BJ (cell line): ENCODE results near the gene HEXIM2. TPM values are rescaled to one million over a fixed set of nuclear protein-coding genes. Genes with fewer than 3 reads are reported as not detected.
A peak's percentile ranks its signal among the peaks of the same experiment; 100 is the strongest.

Source experiments
- CTCF ChIA-PET: fragments of 350-600 bp; formaldehyde crosslinking; extraction: SDS; loops from one replicate; lab custom pipeline; 2021; ENCODE audit warnings: antibody characterized with exemption, inconsistent platforms; lab: Yijun Ruan, JAX
- POLR2A ChIA-PET: fragments of 300-600 bp; sonication (Branson Sonifier 250); formaldehyde crosslinking; extraction: SDS; loops from one replicate; lab custom pipeline; 2021; ENCODE audit warnings: antibody characterized with exemption; lab: Charles Lee
- DNase-seq: peaks from one replicate; pipeline ENCODE4 v3.0.0-alpha.2; 2011; ENCODE audit warnings: low read depth
- H3K27me3 ChIP-seq: 2 replicates; pipeline ENCODE4 v1.6.0; 2011; ENCODE audit warnings: low read length; ENCODE audit not compliant: control insufficient read depth, insufficient read depth
- H3K36me3 ChIP-seq: 2 replicates; pipeline ENCODE4 v1.5.1; 2011; ENCODE audit warnings: low read length; ENCODE audit not compliant: control insufficient read depth, insufficient read depth
- H3K4me3 ChIP-seq: 2 replicates; pipeline ENCODE4 v1.5.1; 2011; ENCODE audit warnings: low read depth, mild to moderate bottlenecking, control low read depth, low read length
- polyA plus RNA-seq: library from polyadenylated mRNA; depleted of rRNA; stranded (reverse); fragments of >200 nt; gene quantifications from 2 replicates; pipeline ENCODE4 v1.2.3, GENCODE V29; 2011
- TF ChIP-seq, protein P1 (sequence below): IDR thresholded peaks from 2 replicates; pipeline ENCODE4 v1.5.1; 2011; ENCODE audit warnings: low read depth, mild to moderate bottlenecking, control low read depth, inconsistent platforms, low read length, moderate library complexity; ENCODE audit not compliant: insufficient read depth

The HEXIM2 gene
- polyA plus RNA-seq, 1 experiment = 6.3 TPM

- Histone ChIP-seq H3K4me3 (peak overlapping the region; percentile 58), H3K27me3 (no peaks in the 10 kb centered on the region), H3K36me3 (no peaks in the 10 kb centered on the region; the same call in 1 of the 2 replicates)
- POLR2A ChIA-PET = interaction anchor here (0.5 to 5.2 kb wide), 2 partner anchors 14 to 51 kb away, joined by 3 to 66 read pairs; partner anchors contain the start of gene HEXIM2
- DNase-seq = peak; percentile 82
- CTCF ChIA-PET = interaction anchor here (0.7 to 8.4 kb wide), 5 partner anchors 12 to 54 kb away, joined by 3 to 210 read pairs (median 62); partner anchors contain the start of genes ACBD4 and PLCD3
- TF ChIP-seq, protein P1, sequence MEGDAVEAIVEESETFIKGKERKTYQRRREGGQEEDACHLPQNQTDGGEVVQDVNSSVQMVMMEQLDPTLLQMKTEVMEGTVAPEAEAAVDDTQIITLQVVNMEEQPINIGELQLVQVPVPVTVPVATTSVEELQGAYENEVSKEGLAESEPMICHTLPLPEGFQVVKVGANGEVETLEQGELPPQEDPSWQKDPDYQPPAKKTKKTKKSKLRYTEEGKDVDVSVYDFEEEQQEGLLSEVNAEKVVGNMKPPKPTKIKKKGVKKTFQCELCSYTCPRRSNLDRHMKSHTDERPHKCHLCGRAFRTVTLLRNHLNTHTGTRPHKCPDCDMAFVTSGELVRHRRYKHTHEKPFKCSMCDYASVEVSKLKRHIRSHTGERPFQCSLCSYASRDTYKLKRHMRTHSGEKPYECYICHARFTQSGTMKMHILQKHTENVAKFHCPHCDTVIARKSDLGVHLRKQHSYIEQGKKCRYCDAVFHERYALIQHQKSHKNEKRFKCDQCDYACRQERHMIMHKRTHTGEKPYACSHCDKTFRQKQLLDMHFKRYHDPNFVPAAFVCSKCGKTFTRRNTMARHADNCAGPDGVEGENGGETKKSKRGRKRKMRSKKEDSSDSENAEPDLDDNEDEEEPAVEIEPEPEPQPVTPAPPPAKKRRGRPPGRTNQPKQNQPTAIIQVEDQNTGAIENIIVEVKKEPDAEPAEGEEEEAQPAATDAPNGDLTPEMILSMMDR = no peak
Measured at GRCh38 chr17:45146890-45147580, 14.6 kb upstream of the HEXIM2 start.

DNA sequence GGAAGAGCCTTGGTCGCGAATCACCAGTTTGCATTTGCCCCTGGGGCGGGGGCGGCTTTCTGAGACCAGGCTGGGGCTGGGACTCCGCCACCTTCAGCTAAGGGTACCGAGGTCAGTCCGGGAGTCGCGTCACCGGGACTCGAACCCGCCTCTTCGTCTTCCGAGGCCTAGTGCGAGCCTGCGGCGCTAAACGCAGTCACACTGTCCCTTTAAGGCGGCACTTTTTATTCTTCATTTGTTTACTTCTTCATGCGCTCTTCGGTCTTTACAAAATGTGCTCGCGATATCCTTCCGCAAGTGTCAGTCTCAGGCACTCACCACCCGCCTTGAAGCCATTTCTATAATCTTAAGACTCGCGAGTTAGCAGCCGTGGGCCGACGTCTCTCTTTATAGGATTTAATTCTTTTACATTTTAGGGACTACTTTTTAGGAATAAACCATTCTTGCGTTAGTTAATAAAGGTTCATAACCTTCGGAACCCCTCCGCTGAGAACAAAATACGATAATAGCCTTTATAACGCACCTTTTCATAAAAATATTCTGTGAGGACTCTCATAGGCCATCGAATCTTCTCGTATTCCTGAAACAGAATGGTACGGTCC is 14.0 kb upstream of the HEXIM2 start:
- Histone ChIP-seq H3K36me3 (no peaks in the 10 kb centered on the region; the same call in 1 of the 2 replicates), H3K4me3 (peak overlapping the region; percentile 58), H3K27me3 (no peaks in the 10 kb centered on the region)
- ChIA-PET POLR2A (interaction anchor here (0.5 to 5.2 kb wide), 6 partner anchors 11 to 839 kb away, joined by 3 to 66 read pairs (median 9); partner anchors contain the start of genes HEXIM2 and RUNDC3A), CTCF (interaction anchor here (1.3 to 8.4 kb wide), 7 partner anchors 14 to 83 kb away, joined by 5 to 210 read pairs (median 62); partner anchors contain the start of genes ACBD4, HEXIM2 and PLCD3)
- peak; percentile 73 for DNase-seq
- TF ChIP-seq, protein P1 = no peak

DNA sequence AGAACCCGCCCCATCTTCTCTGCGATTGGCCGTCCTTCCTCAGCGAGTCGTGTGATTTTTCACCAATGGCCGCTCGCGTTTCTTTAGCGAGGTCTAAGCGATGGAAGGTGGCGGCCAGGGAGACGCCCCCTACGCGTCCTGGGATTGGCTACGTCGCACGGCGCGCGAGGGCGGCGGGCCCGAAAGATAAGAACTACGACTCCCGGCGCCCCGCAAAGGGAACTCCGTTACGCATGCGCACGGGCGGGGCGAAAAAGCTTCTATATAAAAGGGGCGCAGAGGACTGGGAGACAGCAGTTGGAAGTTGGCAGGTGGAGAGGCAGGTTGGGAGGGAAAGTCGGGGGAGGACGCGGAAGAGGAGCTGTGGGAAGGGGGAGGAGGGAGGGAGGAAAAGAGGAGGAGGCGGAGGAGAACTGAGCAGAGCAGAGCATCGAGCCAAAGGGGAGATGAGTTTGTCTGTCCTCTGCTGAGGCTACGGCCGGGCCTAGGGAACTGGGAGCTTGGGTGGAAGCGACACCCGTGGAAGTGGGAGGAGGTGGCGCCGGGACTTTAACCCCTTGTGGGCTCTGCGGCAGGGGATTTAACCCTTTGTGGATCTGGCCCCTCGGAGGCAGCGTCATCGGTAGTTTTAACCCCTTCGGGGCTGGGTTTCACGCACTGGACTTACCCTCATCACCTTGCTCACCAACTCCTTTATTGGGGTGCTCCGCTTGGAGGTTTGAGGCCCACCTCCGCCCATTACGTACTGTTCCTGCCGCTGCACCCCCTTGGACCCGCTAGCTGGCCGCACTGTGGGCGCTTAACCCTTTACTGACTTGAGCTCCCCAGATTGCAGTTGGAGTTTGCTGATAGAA is 13.3 kb upstream of the HEXIM2 start, which contains the start of gene HEXIM1:
Gene HEXIM1, plus strand, starts transcription at position 293 of the 854 bp plus-strand sequence. CDS start 716 bp downstream, outside the sequence.
- ChIA-PET CTCF (interaction anchor here (0.6 to 8.4 kb wide), 19 partner anchors 13 to 1036 kb away, joined by 3 to 210 read pairs (median 6); partner anchors contain the start of genes ACBD4, HEXIM2 and PLCD3), POLR2A (interaction anchor here (0.5 to 5.2 kb wide), 15 partner anchors 10 to 1730 kb away, joined by 3 to 66 read pairs (median 5); partner anchors contain the start of genes ACBD4, C1QL1, FMNL1 and HEXIM2)
- TF ChIP-seq, protein P1 = no peak
- Histone ChIP-seq H3K27me3 (no peaks in the 10 kb centered on the region), H3K4me3 (peak within 1 kb of the TSS; percentile 91), H3K36me3 (no peaks in the 10 kb centered on the region; the same call in 1 of the 2 replicates)
- DNase-seq = peak; percentile 96

DNA sequence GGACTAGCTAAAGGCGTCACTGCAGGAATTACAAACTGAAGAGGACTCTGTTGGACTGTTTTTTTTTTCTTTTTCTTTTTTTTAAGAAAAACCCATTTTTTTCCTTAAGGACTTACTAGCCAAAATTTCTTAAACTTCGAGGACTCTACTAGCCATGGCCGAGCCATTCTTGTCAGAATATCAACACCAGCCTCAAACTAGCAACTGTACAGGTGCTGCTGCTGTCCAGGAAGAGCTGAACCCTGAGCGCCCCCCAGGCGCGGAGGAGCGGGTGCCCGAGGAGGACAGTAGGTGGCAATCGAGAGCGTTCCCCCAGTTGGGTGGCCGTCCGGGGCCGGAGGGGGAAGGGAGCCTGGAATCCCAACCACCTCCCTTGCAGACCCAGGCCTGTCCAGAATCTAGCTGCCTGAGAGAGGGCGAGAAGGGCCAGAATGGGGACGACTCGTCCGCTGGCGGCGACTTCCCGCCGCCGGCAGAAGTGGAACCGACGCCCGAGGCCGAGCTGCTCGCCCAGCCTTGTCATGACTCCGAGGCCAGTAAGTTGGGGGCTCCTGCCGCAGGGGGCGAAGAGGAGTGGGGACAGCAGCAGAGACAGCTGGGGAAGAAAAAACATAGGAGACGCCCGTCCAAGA is 12.5 kb upstream of the HEXIM2 start:
- ChIA-PET POLR2A (interaction anchor here (0.5 to 5.2 kb wide), 14 partner anchors 9 to 1731 kb away, joined by 3 to 66 read pairs (median 5); partner anchors contain the start of genes ACBD4, C1QL1, FMNL1 and HEXIM2), CTCF (interaction anchor here (0.6 to 8.4 kb wide), 29 partner anchors 8 to 1037 kb away, joined by 3 to 210 read pairs (median 4); partner anchors contain the start of genes ACBD4, HEXIM2, MAP3K14 and PLCD3)
- DNase-seq = peak; percentile 30
- TF ChIP-seq, protein P1 = peak; percentile 93
- H3K36me3 ChIP-seq = no peaks in the 10 kb centered on the region; the same call in 1 of the 2 replicates
- no peaks in the 10 kb centered on the region for H3K27me3 ChIP-seq
- H3K4me3 ChIP-seq = peak overlapping the region; percentile 91
